Measurements from ENCODE around the gene PARP3. TPM values are rescaled to one million over a fixed set of nuclear protein-coding genes. Genes with fewer than 3 reads are reported as not detected.

Gene PARP3
- total and polyA plus RNA-seq, 2 of the 8 experiments (the other 6 are each of a cell fraction or from before 2014, with no cell fraction given), result 1.3 to 1.6 TPM

GRCh38 chr3:51974963-51975851 is 33.0 kb downstream of the PARP3 start, which contains the start of gene ABHD14A (continued):
- TF ChIP-seq ZNF274 (IDR thresholded peaks at IDR 0.05; ENCODE audit: borderline replicate concordance, extremely low read depth, low read length) (no peak), EGR1 (IDR thresholded peaks at IDR 0.05; ENCODE audit: borderline replicate concordance, low read depth, low read length) (no peak), RBBP5 (IDR thresholded peaks at IDR 0.05; ENCODE audit: borderline replicate concordance, low read depth, low read length) (no peak), TCF12 (IDR thresholded peaks at IDR 0.05; ENCODE audit: low read depth, low read length) (no peak), SP1 (IDR thresholded peaks at IDR 0.05; ENCODE audit: low read depth, low read length) (no peak), MAX (IDR thresholded peaks at IDR 0.05) (no peak)
